Measurements from ENCODE around the gene CADM2.

The CADM2 gene

DNA sequence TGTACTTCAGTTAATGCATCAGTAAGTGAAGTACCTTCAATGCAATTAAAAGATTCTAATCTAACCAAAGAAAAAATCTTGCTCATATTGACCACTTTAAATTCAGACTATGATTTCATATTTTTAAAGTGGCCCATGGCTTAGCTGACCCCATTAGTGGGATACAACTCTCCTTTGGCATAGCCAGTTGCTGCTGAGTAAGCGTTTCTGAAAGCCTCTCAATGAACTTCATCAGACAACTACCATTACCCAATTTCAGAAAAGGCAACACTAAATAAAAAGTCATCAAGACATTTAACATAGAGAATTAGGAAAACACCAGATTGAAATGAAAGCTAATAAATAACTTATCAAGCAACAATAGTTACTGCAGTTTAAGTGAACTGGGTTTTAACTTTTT lies 27.0 kb downstream of the CADM2 start:
- no peak for DNase-seq

DNA sequence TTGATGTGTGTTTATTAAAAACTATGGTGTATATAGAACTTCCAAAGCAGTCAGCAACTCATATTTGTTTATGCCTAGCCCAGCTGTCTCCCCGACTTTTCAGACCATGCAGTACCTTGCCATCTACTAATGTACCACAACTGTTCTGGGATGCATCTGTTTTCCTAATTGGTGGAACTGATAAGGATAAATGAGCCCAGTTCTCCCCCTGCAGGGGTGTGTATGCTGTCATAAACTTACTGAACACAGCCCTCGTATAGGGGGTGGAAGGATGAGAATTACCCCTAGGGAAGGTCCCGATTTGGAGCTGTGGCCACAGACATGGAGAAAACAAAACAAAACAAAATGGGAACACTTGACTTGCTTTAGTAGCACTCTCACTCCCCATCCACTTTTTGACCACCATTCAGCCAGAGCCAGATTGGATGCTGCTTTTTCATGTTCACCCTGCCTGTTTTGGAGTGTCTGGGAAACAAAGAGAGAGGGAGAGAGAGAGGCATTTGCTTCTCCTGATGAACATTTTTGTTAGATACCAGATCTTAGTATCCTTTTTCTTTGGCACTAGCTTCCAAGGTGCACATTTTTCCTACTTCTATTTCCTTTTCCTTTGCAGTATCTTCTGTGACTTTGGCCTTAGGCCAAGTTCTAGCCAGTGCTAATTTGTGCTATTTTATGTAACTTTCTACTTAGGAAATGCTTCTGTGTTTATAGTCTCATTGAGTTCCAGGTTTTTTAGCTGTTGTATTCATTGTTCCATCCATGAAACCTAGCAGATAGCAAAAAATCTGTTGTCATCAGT lies 29.1 kb downstream of the CADM2 start:
- DNase-seq: no peak

DNA sequence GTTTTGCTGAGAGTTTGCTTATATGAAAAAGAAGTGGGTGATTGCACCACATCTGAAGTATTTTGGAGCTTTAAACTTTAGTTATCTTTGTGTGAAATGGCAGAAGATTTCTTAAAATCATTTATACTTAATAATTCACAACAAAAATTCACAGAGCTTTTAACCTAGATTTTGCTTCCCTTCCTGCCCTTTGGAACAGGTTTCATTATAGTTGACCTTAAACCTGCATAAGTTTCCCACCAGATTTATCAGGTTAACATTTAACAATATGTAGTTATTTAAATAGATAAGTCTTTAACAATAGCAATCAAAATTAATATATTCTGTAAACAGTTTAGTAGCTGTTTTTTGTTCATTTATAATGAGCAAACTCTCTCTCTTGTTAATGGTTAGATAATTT lies 30.3 kb downstream of the CADM2 start:
- DNase-seq: no peak

DNA sequence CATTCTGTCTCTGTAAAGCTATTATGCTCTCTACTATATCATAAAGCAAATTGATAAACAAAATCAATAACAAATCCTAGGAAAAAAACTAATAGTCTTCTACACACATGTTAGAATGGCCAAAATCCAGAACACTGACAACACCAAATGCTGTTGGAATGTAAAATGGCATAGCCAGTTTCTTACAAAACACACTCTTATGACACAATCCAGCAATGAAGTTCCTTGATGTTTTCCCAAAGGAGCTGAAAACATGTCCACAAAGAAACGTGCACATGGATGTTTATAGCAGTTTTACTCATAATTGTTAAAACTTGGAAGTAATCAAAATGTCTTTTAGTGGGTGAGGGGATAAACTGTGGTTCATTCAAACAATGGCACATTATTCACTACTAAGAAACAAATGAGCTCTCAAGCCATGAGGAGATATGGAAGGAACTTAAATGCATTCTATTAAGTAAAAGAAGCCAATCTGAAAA lies 32.7 kb downstream of the CADM2 start:
- DNase-seq: no peak

DNA sequence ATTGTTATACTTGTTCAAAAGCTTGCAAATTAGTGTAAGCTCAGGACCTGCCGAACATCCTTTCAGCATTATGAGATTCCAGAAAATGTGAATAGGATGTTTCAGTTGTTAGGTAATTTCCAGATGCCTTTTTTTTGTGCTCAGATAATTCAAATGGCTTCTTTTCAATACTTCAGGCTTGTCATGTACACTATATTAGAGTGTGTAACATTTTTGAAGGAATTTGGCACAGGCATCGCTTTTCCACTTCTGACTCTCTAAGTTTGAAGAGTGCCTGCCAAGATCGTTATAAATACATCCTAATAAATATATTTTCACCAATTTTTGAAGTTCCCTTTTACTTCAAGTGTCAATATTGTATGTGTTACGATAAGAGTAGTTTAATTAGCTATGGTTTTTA lies 35.2 kb downstream of the CADM2 start:
- DNase-seq: no peak

DNA sequence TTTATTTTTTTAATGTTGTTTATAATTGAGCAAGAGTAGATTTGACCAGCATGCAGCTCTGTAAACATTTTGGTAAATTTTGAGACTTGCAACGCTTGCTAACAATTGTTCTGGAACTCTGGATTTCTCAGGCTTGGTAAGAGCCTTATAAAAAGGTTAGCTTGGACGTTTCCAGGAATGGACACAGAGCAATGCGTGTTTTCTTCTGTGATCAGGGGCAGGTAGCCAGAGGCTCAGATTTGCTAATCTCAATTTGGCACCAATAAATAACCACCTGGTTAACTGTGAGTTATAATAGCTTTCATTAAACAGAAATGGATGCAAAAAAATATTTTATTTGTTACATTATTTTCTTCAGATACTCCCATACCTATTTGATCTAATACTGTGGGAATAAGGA lies 39.8 kb downstream of the CADM2 start:
- DNase-seq: no peak

DNA sequence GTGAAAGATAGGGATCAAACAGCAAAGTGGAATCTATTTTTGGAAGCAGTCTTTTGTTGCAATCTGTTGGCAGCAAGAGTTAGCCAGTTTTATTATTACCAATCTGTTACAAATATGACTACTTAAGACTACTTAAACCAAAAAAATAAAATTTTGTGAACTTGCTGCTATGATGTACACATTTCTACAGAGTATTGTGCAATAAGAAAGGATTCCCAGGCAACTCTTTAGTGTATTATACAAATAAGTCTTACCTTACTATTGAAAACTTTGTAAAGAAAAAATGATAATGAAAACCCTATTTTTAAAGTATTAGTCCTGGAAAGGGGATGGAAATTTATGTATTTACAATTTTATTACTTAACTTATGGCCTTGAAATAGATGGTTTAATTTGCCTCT lies 44.7 kb downstream of the CADM2 start:
- DNase-seq: no peak

GRCh38 chr3:85004147-85004546 lies 45.4 kb downstream of the CADM2 start:
- no peak for DNase-seq

DNA sequence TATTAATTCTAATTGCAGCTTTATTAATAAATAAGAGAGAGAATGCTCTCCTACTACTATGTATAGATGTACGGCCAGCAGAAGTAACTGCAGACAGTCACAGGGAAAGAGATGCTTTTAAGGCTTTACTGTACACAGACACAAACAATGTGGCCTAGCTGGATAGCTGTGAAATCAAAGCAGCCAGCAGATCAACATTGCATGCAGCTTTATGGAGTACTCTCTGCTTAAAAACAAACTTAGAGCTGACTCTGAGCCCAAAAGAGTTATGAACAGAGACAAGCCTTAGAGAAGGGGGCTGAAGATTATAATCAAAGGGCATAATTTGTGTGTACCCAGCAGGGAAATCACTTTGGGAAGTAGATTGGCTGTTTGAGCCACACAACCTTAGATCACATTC lies 47.2 kb downstream of the CADM2 start:
- no peak for DNase-seq

- no peak for DNase-seq
Measured at GRCh38 chr3:85007195-85008094, 48.7 kb downstream of the CADM2 start.

DNA sequence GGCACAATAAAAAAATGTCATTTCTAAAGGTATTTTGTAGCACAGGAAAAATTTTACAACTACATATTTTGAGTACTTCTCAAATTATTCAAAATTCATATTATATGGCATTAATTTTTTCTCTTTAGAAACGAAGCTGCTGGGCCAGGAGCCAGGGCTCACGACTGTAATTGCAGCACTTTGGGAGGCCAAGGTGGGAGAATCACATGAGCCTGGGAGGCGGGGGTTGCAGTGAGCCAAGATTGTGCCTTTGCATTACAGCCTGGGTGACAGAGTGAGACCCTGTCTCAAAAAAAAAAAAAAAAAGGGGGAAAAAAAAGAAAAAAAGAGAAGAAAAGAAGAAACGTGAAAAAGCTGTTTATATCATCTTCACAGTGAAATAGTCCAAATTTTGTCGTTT lies 62.0 kb downstream of the CADM2 start:
- DNase-seq: no peak

DNA sequence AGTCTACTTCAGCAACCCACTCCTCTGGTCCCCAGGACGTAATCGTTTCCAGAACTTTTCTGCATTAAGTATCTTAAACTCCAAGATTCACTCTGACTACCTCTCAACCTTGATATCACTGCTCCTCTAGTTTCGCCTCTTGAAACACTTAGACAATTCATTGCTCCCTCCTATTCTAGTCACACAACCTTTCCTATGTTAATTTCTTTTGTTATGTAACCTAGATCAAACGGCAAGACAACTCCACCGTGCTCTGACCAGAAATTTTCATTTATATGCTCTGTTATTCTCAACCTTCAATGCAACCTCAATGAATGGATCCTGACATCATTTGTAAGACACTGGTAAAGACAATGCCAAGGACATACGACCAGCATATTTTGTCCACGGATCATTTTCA lies 71.3 kb downstream of the CADM2 start:
- DNase-seq: no peak

GRCh38 chr3:85037203-85037602 lies 78.4 kb downstream of the CADM2 start:
- no peak for DNase-seq

- no peak for DNase-seq
Measured at GRCh38 chr3:85041001-85041400, 82.2 kb downstream of the CADM2 start.

GRCh38 chr3:85041562-85042055 lies 82.8 kb downstream of the CADM2 start:
- DNase-seq: no peak

DNA sequence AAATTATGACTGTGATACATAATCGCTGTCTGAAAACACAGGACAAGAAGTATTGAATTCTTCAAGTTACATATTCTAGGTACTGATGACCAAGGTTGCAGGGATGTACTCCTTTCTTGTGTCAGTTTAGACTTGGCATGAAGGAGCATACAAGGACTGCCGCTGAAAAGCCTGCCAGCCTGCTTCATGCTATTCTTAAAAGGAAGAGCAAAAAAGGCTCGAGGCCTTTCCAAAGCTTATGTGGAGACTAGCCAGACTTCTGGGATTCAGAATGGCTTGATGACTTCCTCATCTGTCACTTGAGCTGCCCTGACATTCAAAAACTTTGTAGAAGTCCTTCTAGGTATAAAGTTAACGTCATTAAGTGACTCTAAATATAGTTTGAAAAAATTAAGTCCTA lies 92.0 kb downstream of the CADM2 start:
- DNase-seq: no peak

- no peak for DNase-seq
Measured at GRCh38 chr3:85051786-85052185, 93.0 kb downstream of the CADM2 start.

- DNase-seq: no peak
Measured at GRCh38 chr3:85053626-85054025, 94.8 kb downstream of the CADM2 start.

- DNase-seq: no peak
Measured at GRCh38 chr3:85054579-85054978, 95.8 kb downstream of the CADM2 start.

- DNase-seq: no peak
Measured at GRCh38 chr3:85068911-85069310, 110.1 kb downstream of the CADM2 start.

DNA sequence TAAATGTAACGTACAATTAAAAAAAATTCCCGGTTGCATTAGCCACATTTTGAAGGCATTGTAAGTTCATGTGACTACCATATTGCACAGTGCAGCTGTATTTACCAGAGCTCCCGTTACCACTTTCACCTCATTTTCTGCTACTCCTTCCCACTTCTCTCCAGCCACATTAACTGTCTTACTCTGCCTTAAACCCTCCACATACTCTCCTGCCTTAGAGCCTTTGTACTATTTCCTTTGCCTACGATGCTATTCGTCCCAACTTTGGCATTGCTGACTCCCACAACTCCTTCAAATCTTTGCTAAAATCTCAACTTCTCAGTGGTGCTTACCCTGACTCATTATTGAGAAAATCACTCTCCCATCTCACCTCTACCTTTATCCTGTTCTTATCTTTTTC lies 115.2 kb downstream of the CADM2 start:
- no peak for DNase-seq

GRCh38 chr3:85075663-85076062 lies 116.9 kb downstream of the CADM2 start:
- no peak for DNase-seq

- DNase-seq: no peak
Measured at GRCh38 chr3:85077018-85077417, 118.2 kb downstream of the CADM2 start.
